Peyer's patch (tissue), 4 donors: ENCODE measurements around the gene KRTAP4-3. TPM values are rescaled to one million over a fixed set of nuclear protein-coding genes. Genes with fewer than 3 reads are reported as not detected.
"Not testable (repeated sequence)": the region's sequence is repeated elsewhere in the genome, so short reads cannot be mapped to it uniquely, and the experiment has no call there.

Experiments
- DNase-seq, 3 donors: peaks; one replicate each; pipeline ENCODE4 v3.0.0-alpha.2; 2017 to 2019
- H3K27ac ChIP-seq, 4 donors: fragments of 200-600 bp; sonication (generic); one replicate each; pipeline ENCODE4 v1.5.1; 2016 to 2019
- H3K27me3 ChIP-seq, 2 donors: fragments of 200-600 bp; sonication (generic); one replicate each; pipeline ENCODE4 v1.5.1; 2019
- H3K36me3 ChIP-seq, 3 donors: fragments of 200-600 bp; sonication (generic); one replicate each; pipeline ENCODE4 v1.5.1; 2016 to 2019
- H3K4me1 ChIP-seq, 4 donors: fragments of 200-600 bp; sonication (generic); one replicate each; pipeline ENCODE4 v1.5.1; 2016 to 2019
- H3K4me3 ChIP-seq, 4 donors: fragments of 200-600 bp; sonication (generic); 1 replicate in 3 of 4; 2 replicates in 1 of 4; pipeline ENCODE4 v1.5.1; 2016 to 2019; ENCODE audit warnings: mild to moderate bottlenecking in 1 of 4
- H3K9me3 ChIP-seq, 4 donors: fragments of 200-600 bp; sonication (generic); one replicate each; pipeline ENCODE4 v1.5.1; 2016 to 2019; ENCODE audit warnings: mild to moderate bottlenecking in 1 of 4
- CTCF ChIP-seq, 6 experiments: fragments of 450-650 bp in 4 of 6; fragments of 200-600 bp in 2 of 6; sonication (generic) in 1 of 6; IDR thresholded peaks; one replicate each; pipeline ENCODE4 v1.5.1; 2017 to 2019; ENCODE audit warnings: antibody characterized with exemption in 6 of 6, mild to moderate bottlenecking in 3 of 6, moderate library complexity in 1 of 6
- POLR2A ChIP-seq, 2 donors: fragments of 450-650 bp; IDR thresholded peaks; one replicate each; pipeline ENCODE4 v1.5.1; 2017; ENCODE audit warnings: antibody characterized with exemption in 2 of 2, mild to moderate bottlenecking in 2 of 2, moderate library complexity in 2 of 2
- total RNA-seq, 4 donors: library from RNA; depleted of rRNA; stranded (reverse); fragments of >200 nt; gene quantifications; one replicate each; pipeline ENCODE4 v1.1.0, GENCODE V29; 2016

Gene KRTAP4-3
- total RNA-seq, 4 donors from 2014 or later: not detected

GRCh38 chr17:41167561-41167960, 460 bp downstream of the KRTAP4-3 start:
- H3K4me3 ChIP-seq: no peak overlapping the region
- no peak overlapping the region for H3K27ac ChIP-seq
- no peaks in the 10 kb centered on the region for H3K36me3 ChIP-seq
- no peak for DNase-seq
- H3K4me1 ChIP-seq: no peaks in the 10 kb centered on the region
- TF ChIP-seq CTCF (IDR thresholded peaks at IDR 0.05): no peak
- TF ChIP-seq POLR2A (IDR thresholded peaks at IDR 0.05): no peak
- no peaks in the 10 kb centered on the region for H3K9me3 ChIP-seq
- H3K27me3 ChIP-seq: no peaks in the 10 kb centered on the region

GRCh38 chr17:41163828-41164227, 4.2 kb downstream of the KRTAP4-3 start:
- no peak for DNase-seq
- no peaks in the 10 kb centered on the region for H3K9me3 ChIP-seq
- no peaks in the 10 kb centered on the region for H3K4me1 ChIP-seq
- no peak overlapping the region for H3K4me3 ChIP-seq
- no peak overlapping the region for H3K27ac ChIP-seq
- no peaks in the 10 kb centered on the region for H3K27me3 ChIP-seq
- TF ChIP-seq CTCF (IDR thresholded peaks at IDR 0.05): no peak
- TF ChIP-seq POLR2A (IDR thresholded peaks at IDR 0.05): no peak
- no peaks in the 10 kb centered on the region for H3K36me3 ChIP-seq

- Histone ChIP-seq H3K36me3 (no peaks in the 10 kb centered on the region), H3K9me3 (no peaks in the 10 kb centered on the region), H3K27ac (no peak within 1 kb of the TSS), H3K27me3 (no peaks in the 10 kb centered on the region), H3K4me1 (no peaks in the 10 kb centered on the region), H3K4me3 (no peak within 1 kb of the TSS)
- TF ChIP-seq CTCF (IDR thresholded peaks at IDR 0.05): no peak
- TF ChIP-seq POLR2A (IDR thresholded peaks at IDR 0.05): no peak
- no peak for DNase-seq
Measured at GRCh38 chr17:41160648-41161047, 7.4 kb downstream of the KRTAP4-3 start, which contains the start of gene KRTAP4-4. Gene KRTAP4-4, minus strand, starts transcription at chr17:41160748. Its CDS starts 57 bp downstream, at chr17:41160691.

GRCh38 chr17:41160190-41160589, 7.8 kb downstream of the KRTAP4-3 start:
- H3K4me1 ChIP-seq, H3K27ac ChIP-seq, H3K9me3 ChIP-seq, DNase-seq, H3K27me3 ChIP-seq, H3K36me3 ChIP-seq, H3K4me3 ChIP-seq: not testable (repeated sequence)

GRCh38 chr17:41153856-41154255, 14.2 kb downstream of the KRTAP4-3 start:
- H3K4me1 ChIP-seq: no peaks in the 10 kb centered on the region
- no peaks in the 10 kb centered on the region for H3K9me3 ChIP-seq
- no peaks in the 10 kb centered on the region for H3K27me3 ChIP-seq
- H3K4me3 ChIP-seq: no peak overlapping the region
- DNase-seq: no peak
- no peaks in the 10 kb centered on the region for H3K36me3 ChIP-seq
- no peak overlapping the region for H3K27ac ChIP-seq
- TF ChIP-seq CTCF (IDR thresholded peaks at IDR 0.05) (no peak), POLR2A (IDR thresholded peaks at IDR 0.05) (no peak)

- TF ChIP-seq CTCF (IDR thresholded peaks at IDR 0.05) (no peak), POLR2A (IDR thresholded peaks at IDR 0.05) (no peak)
Measured at GRCh38 chr17:41151525-41151924, 16.5 kb downstream of the KRTAP4-3 start.

More at GRCh38 chr17:41151525-41151924, 16.5 kb downstream of the KRTAP4-3 start:
- no peaks in the 10 kb centered on the region for H3K9me3 ChIP-seq
- no peaks in the 10 kb centered on the region for H3K4me1 ChIP-seq
- no peaks in the 10 kb centered on the region for H3K27me3 ChIP-seq
- no peak overlapping the region for H3K4me3 ChIP-seq
- H3K36me3 ChIP-seq: no peaks in the 10 kb centered on the region
- DNase-seq: no peak
- no peak overlapping the region for H3K27ac ChIP-seq
